ENCODE results near the gene CLPTM1L. TPM values are rescaled to one million over a fixed set of nuclear protein-coding genes. Genes with fewer than 3 reads are reported as not detected.

CLPTM1L gene
- total and polyA plus RNA-seq, 9 of the 15 experiments (the other 6 are each of a cell fraction or from before 2014, with no cell fraction given) = 3.5 to 217 (median 177) TPM

DNA sequence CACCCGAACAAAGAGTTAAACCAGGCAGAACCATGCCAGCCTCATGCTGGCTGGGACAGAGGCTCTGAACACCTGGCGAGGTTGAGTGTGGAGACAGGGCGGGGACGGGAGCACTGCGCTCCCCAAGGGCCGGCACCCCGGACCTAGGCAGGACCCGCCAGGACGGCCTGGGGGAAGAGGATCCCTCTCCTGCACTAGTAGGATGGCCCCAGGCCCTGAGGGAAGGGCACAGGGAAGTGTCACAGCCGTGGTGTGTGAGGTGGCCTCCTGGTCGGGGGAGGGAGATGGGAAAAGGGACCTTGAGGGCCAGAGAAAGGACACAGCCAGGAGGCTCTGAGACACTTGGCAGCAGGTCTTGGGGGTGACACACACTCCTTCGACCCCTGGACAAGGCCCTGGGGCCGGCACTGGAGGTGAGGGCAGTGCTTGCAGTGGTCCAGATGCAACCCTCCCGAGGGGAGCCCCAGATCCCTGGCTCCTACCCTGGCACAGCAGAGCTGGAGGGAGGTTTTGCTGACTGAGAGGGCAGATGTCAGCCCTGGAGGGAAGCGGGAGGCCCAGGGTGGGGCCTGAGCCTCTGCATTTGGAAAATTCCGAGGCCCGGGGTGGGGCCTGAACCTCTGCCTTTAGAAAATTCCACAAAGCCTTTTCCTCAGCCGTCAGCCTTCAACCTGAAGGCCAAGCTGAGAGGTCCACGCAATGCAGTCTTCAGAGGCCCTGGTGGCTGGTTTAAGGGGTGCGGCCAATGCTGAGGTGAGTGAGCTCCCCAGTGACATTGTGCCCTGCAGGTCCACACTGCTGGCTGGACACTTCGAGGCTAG, 25.3 kb downstream of the CLPTM1L start:
- no peak for ATAC-seq
- intact Hi-C loops (cut with micrococcal nuclease) = no loop called here
- peak; percentile 36 for TF ChIP-seq POLR2G (IDR thresholded peaks at IDR 0.05; ENCODE audit: low read depth, low read length)
- TF ChIP-seq RBFOX2 (IDR thresholded peaks at IDR 0.05; ENCODE audit: low read depth, low read length) = peak; percentile 14; the same call in 1 of the 2 replicates
- no peak for TF ChIP-seq ZNF77 (CRISPR knock-in tag; IDR thresholded peaks at IDR 0.05)
- TF ChIP-seq JUN (IDR thresholded peaks at IDR 0.05; ENCODE audit: borderline replicate concordance, low read depth, low read length) = no peak
- no peak for TF ChIP-seq JUN (CRISPR knock-in tag; IDR thresholded peaks at IDR 0.05; ENCODE audit: borderline replicate concordance)
- no peak for TF ChIP-seq ZNF274 (IDR thresholded peaks at IDR 0.05; ENCODE audit: borderline replicate concordance, low read depth, low read length)
- TF ChIP-seq, protein P1, sequence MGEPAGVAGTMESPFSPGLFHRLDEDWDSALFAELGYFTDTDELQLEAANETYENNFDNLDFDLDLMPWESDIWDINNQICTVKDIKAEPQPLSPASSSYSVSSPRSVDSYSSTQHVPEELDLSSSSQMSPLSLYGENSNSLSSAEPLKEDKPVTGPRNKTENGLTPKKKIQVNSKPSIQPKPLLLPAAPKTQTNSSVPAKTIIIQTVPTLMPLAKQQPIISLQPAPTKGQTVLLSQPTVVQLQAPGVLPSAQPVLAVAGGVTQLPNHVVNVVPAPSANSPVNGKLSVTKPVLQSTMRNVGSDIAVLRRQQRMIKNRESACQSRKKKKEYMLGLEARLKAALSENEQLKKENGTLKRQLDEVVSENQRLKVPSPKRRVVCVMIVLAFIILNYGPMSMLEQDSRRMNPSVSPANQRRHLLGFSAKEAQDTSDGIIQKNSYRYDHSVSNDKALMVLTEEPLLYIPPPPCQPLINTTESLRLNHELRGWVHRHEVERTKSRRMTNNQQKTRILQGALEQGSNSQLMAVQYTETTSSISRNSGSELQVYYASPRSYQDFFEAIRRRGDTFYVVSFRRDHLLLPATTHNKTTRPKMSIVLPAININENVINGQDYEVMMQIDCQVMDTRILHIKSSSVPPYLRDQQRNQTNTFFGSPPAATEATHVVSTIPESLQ (CRISPR knock-in tag; IDR thresholded peaks at IDR 0.05) = no peak
- TF ChIP-seq FOXA3 (CRISPR knock-in tag; conservative IDR thresholded peaks at IDR 0.05 in 1 of 2, IDR thresholded peaks at IDR 0.05 in 1 of 2) = no peak
- no peak for TF ChIP-seq HCFC1 (IDR thresholded peaks at IDR 0.05; ENCODE audit: low read depth, low read length)

More for the DNA sequence above, 25.3 kb downstream of the CLPTM1L start:
- no peak overlapping the region for H3K4me2 ChIP-seq (ENCODE audit: insufficient read depth, low read length)
- H3K4me3 ChIP-seq = no peak overlapping the region
- H3K36me3 ChIP-seq (ENCODE audit: control insufficient read depth, insufficient read depth, low read length) = peaks cover 70% of the 10 kb centered on the region
- peaks cover 0 to 5% of the 10 kb centered on the region in 2 experiments; a peak in 2 of 5 replicates for H3K27me3 ChIP-seq (ENCODE audit: control insufficient read depth in 2 of 2, insufficient read depth in 2 of 2, low read length in 2 of 2)
- no peak overlapping the region for H3K27ac ChIP-seq (ENCODE audit: extremely low read depth, low read depth, low read length)
- H4K20me1 ChIP-seq (replicated peaks; ENCODE audit: control insufficient read depth, insufficient read depth, low read length) = no peaks in the 10 kb centered on the region; the same call in 1 of the 2 replicates
- H3K9me3 ChIP-seq (replicated peaks; ENCODE audit: control insufficient read depth, insufficient read depth, low read depth, low read length) = no peaks in the 10 kb centered on the region
- H3K4me1 ChIP-seq (replicated peaks in 1 of 2; ENCODE audit: control insufficient read depth in 2 of 2, insufficient read depth in 2 of 2, low read length in 2 of 2) = peaks cover 13 to 52% of the 10 kb centered on the region in 2 experiments; a peak in 4 of 5 replicates
- no peaks in the 10 kb centered on the region for H3K79me2 ChIP-seq (ENCODE audit: control insufficient read depth, insufficient read depth, low read length)
- H2AFZ ChIP-seq (ENCODE audit: low read depth, low read length) = no peak overlapping the region
- POLR2A ChIA-PET = interaction anchor here (0.6 to 4.6 kb wide), 3 partner anchors 7 to 66 kb away, joined by 3 to 32 read pairs (median 6); no protein-coding TSS in a partner anchor
- WGBS (ENCODE audit: insufficient coverage, low coverage, missing lambda C conversion rate) = 85% methylated on average over 19 of the region's 21 CpGs
- BruUV-seq (replicated peaks) = no TSS peak
- H3K9me1 ChIP-seq (ENCODE audit: control insufficient read depth, insufficient read depth, low read length) = no peaks in the 10 kb centered on the region
- CTCF ChIA-PET (ENCODE audit: low intra/inter-chr PET ratio) = no interaction called here
- H3K9ac ChIP-seq (ENCODE audit: insufficient read depth in 1 of 2, low read depth in 2 of 2, low read length in 2 of 2) = no peak overlapping the region
- DNase-seq (ENCODE audit: extremely low read depth in 1 of 4, low spot score in 3 of 4) (no peak), FAIRE-seq (no peak)
- in situ Hi-C loops (cut with MboI) = no loop called here

All from K562 (cell line).